ENCODE data around the gene COQ10A. TPM values are rescaled to one million over a fixed set of nuclear protein-coding genes. Genes with fewer than 3 reads are reported as not detected.
A peak's percentile ranks its signal among the peaks of the same experiment; 100 is the strongest.

COQ10A gene
- total RNA-seq, 1 donor from 2014 or later = 15.9 TPM

DNA sequence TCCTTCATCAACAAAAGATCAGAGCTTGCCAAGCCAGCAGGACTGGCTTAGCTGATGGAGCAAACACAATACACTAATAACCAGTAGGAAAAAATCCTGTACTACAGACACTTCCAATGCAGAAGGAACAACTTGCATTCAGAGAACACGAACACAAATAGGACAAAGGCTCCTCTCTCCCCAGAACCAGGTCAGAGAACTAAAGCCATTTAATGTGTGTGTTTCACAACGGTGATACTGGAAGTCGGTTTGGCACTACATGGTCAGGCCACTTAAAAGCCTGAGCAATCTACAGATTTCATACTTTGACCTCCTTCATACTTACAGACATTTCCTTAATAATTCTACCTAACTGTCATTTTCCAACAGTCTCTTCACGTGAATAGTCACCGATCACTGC lies 27.1 kb downstream of the COQ10A start:
- no peak overlapping the region for H3K4me3 Mint-ChIP-seq (ENCODE audit: low read depth)
- DNase-seq (ENCODE audit: low spot score) = no peak
- no peak overlapping the region for H3K27ac Mint-ChIP-seq
- H3K9me3 Mint-ChIP-seq = no peaks in the 10 kb centered on the region
- H3K4me1 Mint-ChIP-seq (ENCODE audit: low read depth) = peaks cover 47% of the 10 kb centered on the region
- peaks cover 47% of the 10 kb centered on the region for H3K36me3 Mint-ChIP-seq (ENCODE audit: low read depth)
- intact Hi-C loops (cut with micrococcal nuclease) = no loop called here
- H3K27me3 Mint-ChIP-seq (ENCODE audit: low read depth) = no peaks in the 10 kb centered on the region

DNA sequence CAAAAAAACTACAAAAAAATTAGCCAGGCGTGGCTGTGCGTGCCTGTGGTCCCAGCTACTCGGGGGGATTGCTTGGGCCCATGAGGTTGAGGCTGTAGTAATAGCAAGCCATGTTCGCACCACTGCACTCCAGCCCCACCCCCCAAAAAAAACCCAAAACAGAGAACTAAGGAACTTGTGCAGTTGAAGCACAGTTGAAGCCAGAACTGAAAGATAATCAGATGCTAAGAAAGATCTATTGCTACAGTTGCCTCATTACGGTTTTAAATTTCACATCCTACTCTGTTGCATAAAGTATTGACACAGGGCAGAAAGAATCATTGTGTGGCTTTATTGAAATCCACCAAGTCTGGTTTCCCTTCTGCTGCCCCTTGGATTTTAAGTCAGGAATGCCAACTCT lies 29.6 kb downstream of the COQ10A start:
- intact Hi-C loops (cut with micrococcal nuclease) = no loop called here
- Mint-ChIP-seq H3K27ac (no peak overlapping the region), H3K4me1 (ENCODE audit: low read depth) (peaks cover 51% of the 10 kb centered on the region), H3K9me3 (no peaks in the 10 kb centered on the region), H3K27me3 (ENCODE audit: low read depth) (no peaks in the 10 kb centered on the region), H3K36me3 (ENCODE audit: low read depth) (peaks cover 38% of the 10 kb centered on the region), H3K4me3 (ENCODE audit: low read depth) (no peak overlapping the region)
- DNase-seq (ENCODE audit: low spot score) = no peak

DNA sequence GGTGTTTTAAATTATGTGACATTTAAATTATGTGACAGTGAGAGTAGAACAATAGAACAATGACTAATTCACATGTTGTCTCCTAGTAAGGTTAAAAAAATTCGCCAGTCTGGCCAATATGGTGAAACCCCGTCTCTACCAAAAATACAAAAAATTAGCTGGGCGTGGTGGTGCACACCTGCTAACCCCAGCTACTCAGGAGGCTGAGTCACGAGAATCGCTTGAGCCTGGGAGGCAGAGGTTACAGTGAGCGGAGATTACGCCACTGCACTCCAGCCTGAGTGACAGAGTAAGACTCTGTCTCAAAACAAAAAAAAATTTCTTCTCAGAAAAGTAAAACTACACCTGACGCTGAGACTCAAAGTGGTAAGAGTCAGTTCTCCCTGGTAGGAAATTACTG lies 30.7 kb downstream of the COQ10A start:
- Mint-ChIP-seq H3K27ac (peak overlapping the region; percentile 4), H3K27me3 (ENCODE audit: low read depth) (no peaks in the 10 kb centered on the region), H3K9me3 (no peaks in the 10 kb centered on the region), H3K4me3 (ENCODE audit: low read depth) (peak overlapping the region; percentile 47), H3K36me3 (ENCODE audit: low read depth) (peaks cover 37% of the 10 kb centered on the region), H3K4me1 (ENCODE audit: low read depth) (peaks cover 49% of the 10 kb centered on the region)
- DNase-seq (ENCODE audit: low spot score) = no peak
- intact Hi-C loops (cut with micrococcal nuclease) = no loop called here

DNA sequence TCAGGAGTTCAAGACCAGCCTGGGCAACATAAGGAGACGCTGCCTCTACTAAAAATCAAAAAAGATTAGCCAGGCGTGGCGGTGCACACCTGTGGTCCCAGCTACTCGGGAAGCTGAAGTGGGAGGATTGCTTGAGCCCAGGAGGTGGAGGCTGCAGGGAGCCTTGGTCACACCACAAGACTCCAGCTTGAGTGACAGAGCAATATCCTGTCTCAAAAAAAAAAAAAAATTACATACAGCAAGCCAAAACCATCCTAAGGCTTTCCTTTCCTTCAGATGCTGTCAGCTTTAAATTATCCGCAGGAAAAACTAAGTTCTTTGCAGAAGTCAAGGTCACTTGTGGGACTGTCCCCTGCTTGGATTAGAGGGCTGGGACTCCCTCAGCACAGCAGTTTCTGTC lies 32.1 kb downstream of the COQ10A start:
- Mint-ChIP-seq H3K27ac (peak overlapping the region; percentile 65), H3K4me1 (ENCODE audit: low read depth) (peaks cover 45% of the 10 kb centered on the region), H3K4me3 (ENCODE audit: low read depth) (peak overlapping the region; percentile 95), H3K36me3 (ENCODE audit: low read depth) (peaks cover 31% of the 10 kb centered on the region), H3K27me3 (ENCODE audit: low read depth) (no peaks in the 10 kb centered on the region), H3K9me3 (no peaks in the 10 kb centered on the region)
- no peak for DNase-seq (ENCODE audit: low spot score)
- intact Hi-C loops (cut with micrococcal nuclease) = no loop called here

DNA sequence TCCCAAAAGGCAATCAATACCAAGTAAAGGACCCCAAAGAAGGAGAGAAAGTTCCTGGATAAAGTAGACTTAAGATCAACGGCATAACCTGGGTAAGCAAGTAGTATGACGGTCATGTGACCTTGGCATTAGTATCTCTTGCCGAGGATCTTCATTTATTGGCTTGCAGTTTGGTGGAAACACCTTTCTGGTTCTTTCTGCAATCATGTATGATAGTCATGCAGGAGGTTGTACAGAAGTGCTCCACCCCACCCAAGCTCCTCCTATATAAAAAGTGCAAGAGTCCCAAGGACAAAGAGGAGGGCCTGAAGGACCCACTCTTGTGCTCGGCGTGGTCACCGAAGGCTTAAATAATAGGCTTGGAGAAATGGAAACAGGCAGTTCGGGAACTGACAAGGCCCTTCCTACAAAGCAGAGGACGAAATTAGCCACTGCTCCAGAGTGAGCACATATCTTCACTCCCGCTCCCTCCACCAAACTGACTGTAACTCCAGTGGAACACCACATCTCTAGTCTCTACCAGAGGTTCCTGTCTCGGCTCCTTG lies 32.6 kb downstream of the COQ10A start:
- Mint-ChIP-seq H3K9me3 (no peaks in the 10 kb centered on the region), H3K4me1 (ENCODE audit: low read depth) (peaks cover 45% of the 10 kb centered on the region), H3K27me3 (ENCODE audit: low read depth) (no peaks in the 10 kb centered on the region), H3K27ac (peak overlapping the region; percentile 94), H3K36me3 (ENCODE audit: low read depth) (peaks cover 34% of the 10 kb centered on the region), H3K4me3 (ENCODE audit: low read depth) (peak overlapping the region; percentile 95)
- DNase-seq (ENCODE audit: low spot score) = peak; percentile 32
- intact Hi-C loops (cut with micrococcal nuclease) = no loop called here

DNA sequence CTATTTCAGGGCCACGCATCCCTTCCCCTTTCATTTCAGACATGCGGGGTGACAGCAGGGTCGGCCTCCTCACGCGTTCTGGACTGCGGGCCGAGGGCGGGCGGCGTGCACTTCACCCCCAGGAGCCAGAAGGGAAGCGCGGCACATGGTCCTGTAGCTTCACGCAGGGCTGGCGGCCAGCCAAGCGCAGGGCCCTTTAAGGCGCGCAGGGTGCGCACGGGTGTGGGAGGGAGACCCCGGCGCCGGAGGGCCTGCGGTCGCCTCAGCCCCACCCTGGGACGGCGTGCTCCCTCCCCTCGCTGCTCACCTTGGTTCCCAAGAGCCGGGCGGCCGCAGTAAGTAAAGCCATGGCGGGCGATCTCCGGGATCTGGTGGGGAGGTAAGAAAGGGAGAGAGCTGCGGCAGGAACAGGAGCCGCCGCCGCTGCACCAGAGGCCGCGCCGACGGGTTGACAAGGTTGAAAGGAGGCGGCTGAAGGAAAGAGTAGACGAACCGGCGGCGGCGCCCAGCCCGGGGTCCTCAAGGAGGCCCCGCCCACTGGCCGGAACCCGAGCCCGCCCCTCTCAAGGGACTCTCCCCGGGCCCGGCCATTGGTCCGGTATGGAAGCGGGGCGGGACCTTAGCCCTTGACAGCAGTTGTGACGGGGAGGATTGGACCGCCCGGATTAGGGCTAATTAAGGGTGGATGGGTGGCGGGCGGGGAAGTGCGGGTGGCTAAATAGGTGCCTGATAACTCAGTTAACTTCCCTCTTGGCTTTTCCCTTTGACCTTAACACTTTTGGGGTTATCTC lies 33.3 kb downstream of the COQ10A start, which contains the start of gene CS:
TSS of gene CS (minus strand) at position 478 of the 791 bp plus-strand sequence. CDS start at position 349, 129 bp downstream.
- Mint-ChIP-seq H3K4me1 (ENCODE audit: low read depth) (peaks cover 45% of the 10 kb centered on the region), H3K4me3 (ENCODE audit: low read depth) (peak within 1 kb of the TSS; percentile 95), H3K9me3 (no peaks in the 10 kb centered on the region), H3K36me3 (ENCODE audit: low read depth) (peaks cover 38% of the 10 kb centered on the region), H3K27ac (peak within 1 kb of the TSS; percentile 94), H3K27me3 (ENCODE audit: low read depth) (no peaks in the 10 kb centered on the region)
- intact Hi-C loops (cut with micrococcal nuclease) = loop anchor here (1.0 to 2.0 kb wide), 9 partner anchors 16 to 168 kb away; partner anchors contain the start of genes IL23A, PAN2, SPRYD4 and STAT2
- DNase-seq (ENCODE audit: low spot score) = peak; percentile 98

DNA sequence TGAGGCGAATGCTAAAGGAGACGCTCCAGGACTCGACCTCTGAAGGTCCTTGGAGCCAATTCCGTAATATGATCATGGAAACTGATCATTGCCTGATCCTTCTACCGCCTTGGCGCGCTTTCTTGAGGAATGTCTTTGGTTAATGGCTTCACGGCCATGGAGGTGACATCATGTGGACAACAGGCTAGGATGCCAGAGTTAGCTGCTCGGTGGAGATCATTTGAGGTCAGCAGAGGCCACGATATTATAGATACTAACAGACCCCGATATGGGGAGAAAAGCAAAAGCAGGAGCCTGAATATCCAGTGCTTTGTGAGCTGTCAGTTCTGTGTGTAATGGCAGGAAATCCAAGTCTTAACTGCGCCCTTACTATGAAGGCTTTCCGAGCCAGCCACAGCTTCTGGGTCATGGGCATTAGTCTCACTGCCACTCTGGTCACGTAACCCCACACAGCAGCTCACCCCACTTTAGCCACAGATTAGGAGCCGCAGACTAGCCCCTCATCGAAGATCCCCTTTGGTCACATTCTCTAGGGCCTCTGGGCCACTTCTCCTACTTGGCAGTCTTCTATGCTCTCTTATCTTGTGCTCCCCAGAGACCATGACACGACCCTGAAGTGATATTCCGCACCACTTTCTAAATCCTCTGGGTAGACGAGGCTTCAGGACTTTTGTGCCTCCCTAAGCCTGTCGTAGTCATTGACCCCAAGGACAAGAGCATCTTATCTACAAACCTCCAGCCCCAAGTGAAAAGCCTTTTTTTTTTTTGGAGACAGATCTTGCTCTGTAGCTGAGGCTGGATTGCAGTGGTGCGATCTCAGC lies 34.1 kb downstream of the COQ10A start:
- Mint-ChIP-seq H3K9me3 (no peaks in the 10 kb centered on the region), H3K36me3 (ENCODE audit: low read depth) (peaks cover 42% of the 10 kb centered on the region), H3K27ac (peak overlapping the region; percentile 94), H3K4me3 (ENCODE audit: low read depth) (peak overlapping the region; percentile 95), H3K27me3 (ENCODE audit: low read depth) (no peaks in the 10 kb centered on the region), H3K4me1 (ENCODE audit: low read depth) (peaks cover 45% of the 10 kb centered on the region)
- no peak for DNase-seq (ENCODE audit: low spot score)
- intact Hi-C loops (cut with micrococcal nuclease) = loop anchor here (1.0 to 2.0 kb wide), 9 partner anchors 15 to 167 kb away; partner anchors contain the start of genes IL23A, PAN2, SPRYD4 and STAT2

DNA sequence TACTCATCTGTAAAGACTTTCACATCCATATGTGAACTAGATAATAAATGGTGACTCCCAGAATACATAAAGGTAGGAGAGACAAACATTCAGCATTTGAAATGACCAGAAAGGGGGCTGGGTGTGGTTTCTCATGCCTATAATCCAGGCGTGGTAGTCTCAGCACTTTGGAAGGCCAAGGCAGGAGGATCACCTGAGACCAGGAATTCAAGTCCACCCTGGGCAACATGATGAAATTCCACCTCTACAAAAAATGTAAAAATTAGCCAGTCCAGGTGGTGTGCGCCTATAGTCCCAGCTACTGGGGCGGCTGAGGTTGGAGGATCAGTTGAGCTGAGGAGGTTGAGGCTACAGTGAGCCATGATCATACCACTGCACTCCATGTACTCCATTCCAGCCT lies 37.5 kb downstream of the COQ10A start:
- intact Hi-C loops (cut with micrococcal nuclease) = no loop called here
- no peaks in the 10 kb centered on the region for H3K9me3 Mint-ChIP-seq
- peaks cover 17% of the 10 kb centered on the region for H3K4me1 Mint-ChIP-seq (ENCODE audit: low read depth)
- no peak overlapping the region for H3K4me3 Mint-ChIP-seq (ENCODE audit: low read depth)
- no peaks in the 10 kb centered on the region for H3K27me3 Mint-ChIP-seq (ENCODE audit: low read depth)
- no peak overlapping the region for H3K27ac Mint-ChIP-seq
- peaks cover 31% of the 10 kb centered on the region for H3K36me3 Mint-ChIP-seq (ENCODE audit: low read depth)
- DNase-seq (ENCODE audit: low spot score) = no peak

DNA sequence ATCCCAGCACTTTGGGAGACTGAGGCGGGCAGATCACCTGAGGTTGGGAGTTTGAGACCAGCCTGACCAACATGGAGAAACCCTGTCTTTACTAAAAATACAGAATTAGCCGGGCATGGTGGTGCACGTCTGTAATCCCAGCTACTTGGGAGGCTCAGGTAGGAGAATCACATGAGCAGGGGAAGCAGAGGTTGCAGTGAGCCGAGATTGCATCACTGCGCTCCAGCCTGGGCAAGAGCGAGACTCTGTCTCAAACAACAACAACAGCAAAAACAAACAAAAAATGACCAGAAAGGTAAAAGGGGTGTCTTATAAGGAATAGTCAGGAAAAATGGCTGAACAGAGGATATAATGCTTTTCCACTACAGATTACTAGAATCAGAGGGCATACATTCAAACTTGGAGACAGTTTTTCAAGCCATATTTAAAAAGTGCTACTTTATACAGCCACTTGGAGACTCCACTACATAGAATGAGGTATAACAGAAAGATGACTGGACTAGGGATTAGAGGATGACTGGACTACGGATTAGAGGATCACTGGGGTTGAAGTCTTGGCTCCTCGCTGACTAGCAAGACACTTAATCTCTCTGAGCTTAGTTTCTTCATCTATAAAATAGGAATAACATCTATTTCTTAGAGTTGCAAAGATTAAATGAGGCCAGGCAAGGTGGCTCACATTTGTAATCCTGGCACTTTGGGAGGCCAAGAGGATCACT lies 38.3 kb downstream of the COQ10A start:
- Mint-ChIP-seq H3K27ac (peak overlapping the region; percentile 36), H3K4me3 (ENCODE audit: low read depth) (no peak overlapping the region), H3K27me3 (ENCODE audit: low read depth) (no peaks in the 10 kb centered on the region), H3K9me3 (no peaks in the 10 kb centered on the region), H3K36me3 (ENCODE audit: low read depth) (peaks cover 31% of the 10 kb centered on the region), H3K4me1 (ENCODE audit: low read depth) (peaks cover 17% of the 10 kb centered on the region)
- intact Hi-C loops (cut with micrococcal nuclease) = no loop called here
- no peak for DNase-seq (ENCODE audit: low spot score)

DNA sequence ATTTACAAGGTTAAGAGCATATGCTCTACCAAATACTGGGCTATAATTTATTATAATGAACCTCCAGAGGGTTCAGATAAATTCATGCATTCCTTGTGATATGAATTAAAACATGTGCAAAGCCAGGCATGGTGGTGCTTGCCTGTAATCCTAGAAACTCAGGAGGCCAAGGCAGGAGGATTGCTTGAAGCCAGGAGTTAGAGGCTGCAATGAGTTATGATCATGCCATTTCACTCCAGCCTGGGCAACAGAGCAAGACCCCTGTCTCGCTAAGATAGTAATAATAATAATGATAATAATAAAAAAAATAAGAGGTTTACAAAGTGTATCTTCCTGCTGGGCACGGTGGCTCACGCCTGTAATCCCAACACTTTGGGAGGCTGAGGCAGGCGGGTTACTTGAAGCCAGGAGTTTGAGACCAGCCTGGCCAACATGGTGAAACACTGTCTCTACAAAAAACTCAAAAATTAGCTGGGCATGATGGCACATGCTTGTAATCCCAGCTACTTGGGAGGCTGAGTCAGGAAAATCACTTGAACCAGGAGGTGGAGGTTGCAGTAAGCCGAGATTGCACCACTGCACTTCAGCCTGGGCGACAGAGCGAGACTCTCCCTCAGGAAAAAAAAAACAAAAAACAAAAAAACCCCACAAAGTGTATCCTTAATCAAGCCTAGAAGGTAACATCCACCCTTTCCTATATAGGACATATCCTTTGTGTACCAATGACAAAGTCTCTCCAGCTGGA lies 40.7 kb downstream of the COQ10A start:
- Mint-ChIP-seq H3K4me1 (ENCODE audit: low read depth) (no peaks in the 10 kb centered on the region), H3K36me3 (ENCODE audit: low read depth) (peaks cover 44% of the 10 kb centered on the region), H3K27me3 (ENCODE audit: low read depth) (no peaks in the 10 kb centered on the region), H3K4me3 (ENCODE audit: low read depth) (no peak overlapping the region), H3K27ac (no peak overlapping the region), H3K9me3 (no peaks in the 10 kb centered on the region)
- no peak for DNase-seq (ENCODE audit: low spot score)
- intact Hi-C loops (cut with micrococcal nuclease) = no loop called here

DNA sequence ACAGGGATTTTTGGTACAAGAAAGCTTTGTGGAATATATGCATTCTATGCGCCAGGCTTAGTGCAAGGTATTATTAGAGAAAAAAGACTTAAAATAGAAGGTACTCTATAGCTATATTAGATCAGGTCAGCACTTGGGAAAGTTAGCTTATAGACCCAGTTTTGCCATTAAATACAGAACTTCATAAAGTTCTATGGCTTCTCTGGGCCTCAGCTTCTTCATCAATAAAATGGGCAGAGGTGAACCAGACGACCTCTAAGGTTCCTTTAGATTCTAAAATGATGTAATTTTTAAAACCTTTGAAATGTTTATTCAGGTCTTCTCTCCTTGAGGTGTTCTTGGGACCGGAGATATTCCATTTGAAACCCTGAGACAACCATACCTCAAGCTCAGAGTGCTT lies 42.0 kb downstream of the COQ10A start:
- peaks cover 44% of the 10 kb centered on the region for H3K36me3 Mint-ChIP-seq (ENCODE audit: low read depth)
- no peak for DNase-seq (ENCODE audit: low spot score)
- no peak overlapping the region for H3K27ac Mint-ChIP-seq
- no peak overlapping the region for H3K4me3 Mint-ChIP-seq (ENCODE audit: low read depth)
- H3K4me1 Mint-ChIP-seq (ENCODE audit: low read depth) = no peaks in the 10 kb centered on the region
- intact Hi-C loops (cut with micrococcal nuclease) = no loop called here
- no peaks in the 10 kb centered on the region for H3K27me3 Mint-ChIP-seq (ENCODE audit: low read depth)
- no peaks in the 10 kb centered on the region for H3K9me3 Mint-ChIP-seq

DNA sequence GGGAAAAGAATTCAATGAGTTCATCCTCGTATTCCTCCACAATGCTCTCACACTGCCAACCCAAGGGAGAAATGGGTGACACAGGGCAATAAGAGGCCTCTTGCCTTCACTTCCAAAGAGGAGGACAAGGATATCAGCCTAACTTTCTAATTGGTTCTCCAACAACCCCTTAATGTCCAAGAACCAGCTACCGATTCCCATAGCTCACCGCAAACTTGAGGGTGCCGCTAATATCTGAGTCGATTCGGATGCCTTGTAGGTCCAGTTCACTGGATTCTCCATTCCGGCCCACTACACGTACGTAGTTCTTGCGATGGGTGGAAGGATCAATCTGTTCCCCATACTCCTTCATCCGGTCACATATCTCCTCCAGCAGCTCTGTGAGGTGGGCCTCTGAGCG lies 44.3 kb downstream of the COQ10A start:
- intact Hi-C loops (cut with micrococcal nuclease) = no loop called here
- Mint-ChIP-seq H3K9me3 (no peaks in the 10 kb centered on the region), H3K27ac (no peak overlapping the region)

More for the DNA sequence above, 44.3 kb downstream of the COQ10A start:
- no peak for DNase-seq (ENCODE audit: low spot score)
- H3K27me3 Mint-ChIP-seq (ENCODE audit: low read depth) = no peaks in the 10 kb centered on the region
- no peak overlapping the region for H3K4me3 Mint-ChIP-seq (ENCODE audit: low read depth)
- H3K36me3 Mint-ChIP-seq (ENCODE audit: low read depth) = peaks cover 41% of the 10 kb centered on the region
- peaks cover 6% of the 10 kb centered on the region for H3K4me1 Mint-ChIP-seq (ENCODE audit: low read depth)

Measured in activated T-helper 2 cell treated with anti-CD3 and anti-CD28 coated beads, Interferon-gamma antibody, Interleukin-2, Interleukin-4, amounts not matched to agents 10 μg/mL and 5 μg/mL and 100 μg/mL, durations not matched to agents 14 hours and 24 hours and 36 hours (primary cell).